Endothelial cell of umbilical vein (primary cell): Measurements from ENCODE around the gene HUNK. TPM values are rescaled to one million over a fixed set of nuclear protein-coding genes. Genes with fewer than 3 reads are reported as not detected.

ENCODE experiments used
- BruUV-seq: library from RNA; stranded (reverse); fragments of 400-500 nt; replicated peaks from 2 replicates; lab custom pipeline; 2021; lab: Mats Ljungman, UMichigan
- CTCF ChIA-PET: fragments of 300-600, 350-600 bp; sonication (Branson Sonifier 250); formaldehyde crosslinking; loops from one replicate; lab custom pipeline; 2021; ENCODE audit warnings: antibody characterized with exemption, inconsistent platforms; lab: Charles Lee
- POLR2A ChIA-PET: fragments of 300-600, 350-600 bp; sonication (Branson Sonifier 250); formaldehyde crosslinking; loops from one replicate; lab custom pipeline; 2021; ENCODE audit warnings: antibody characterized with exemption, inconsistent platforms; lab: Charles Lee
- DNase-seq: peaks from one replicate; pipeline ENCODE4 v3.0.0-alpha.2; 2011; ENCODE audit warnings: low read depth, low spot score
- FAIRE-seq: peaks from 2 replicates; lab custom pipeline; 2011; peaks lifted over from hg19 to GRCh38; lab: Jason Lieb, UNC
- H2AFZ ChIP-seq: 2 replicates; pipeline ENCODE4 v1.6.0; 2012; ENCODE audit warnings: low read depth, low read length, control low read depth, inconsistent platforms
- H3K27ac ChIP-seq: 2 replicates; pipeline ENCODE4 v1.5.1; 2011; ENCODE audit warnings: low read depth, mild to moderate bottlenecking, control low read depth, low read length, moderate library complexity; ENCODE audit not compliant: insufficient read depth
- H3K27me3 ChIP-seq, 2 experiments: 2 replicates each; pipeline versions ENCODE4 v1.6.0 to v1.6.1; 2011; ENCODE audit warnings: low read length in 2 of 2, mixed read lengths in 1 of 2; ENCODE audit not compliant: control insufficient read depth in 2 of 2, insufficient read depth in 2 of 2
- H3K36me3 ChIP-seq, 2 experiments: 2 replicates in 1 of 2; 3 replicates in 1 of 2; pipeline ENCODE4 v1.5.1; 2011; ENCODE audit warnings: low read length in 2 of 2, mild to moderate bottlenecking in 1 of 2, moderate library complexity in 1 of 2; ENCODE audit not compliant: control insufficient read depth in 2 of 2, insufficient read depth in 2 of 2; ENCODE audit errors: extremely low read depth in 1 of 2
- H3K4me1 ChIP-seq: 3 replicates; pipeline ENCODE4 v1.5.1; 2011; ENCODE audit warnings: mild to moderate bottlenecking, low read length; ENCODE audit not compliant: control insufficient read depth, insufficient read depth; ENCODE audit errors: extremely low read depth
- H3K4me2 ChIP-seq: 2 replicates; pipeline ENCODE4 v1.6.1; 2011; ENCODE audit warnings: low read length, control low read depth, mixed read lengths; ENCODE audit not compliant: insufficient read depth
- H3K4me3 ChIP-seq, 3 experiments: fragments of 200-600 bp in 1 of 3; sonication (generic), shearing (Covaris generic) in 1 of 3; replicated peaks in 1 of 3; 2 replicates each; pipeline ENCODE4 v1.5.1; 2011 to 2016; ENCODE audit warnings: control low read depth in 3 of 3, low read length in 3 of 3, mild to moderate bottlenecking in 2 of 3, inconsistent platforms in 1 of 3, low read depth in 1 of 3, moderate library complexity in 1 of 3; ENCODE audit not compliant: insufficient read depth in 1 of 3
- H3K79me2 ChIP-seq: 2 replicates; pipeline ENCODE4 v1.6.0; 2012; ENCODE audit warnings: low read length, inconsistent platforms; ENCODE audit not compliant: control insufficient read depth, insufficient read depth
- H3K9ac ChIP-seq: replicated peaks from 2 replicates; pipeline ENCODE3; 2011; ENCODE audit warnings: low read length, control low read depth; ENCODE audit not compliant: insufficient read depth; ENCODE audit errors: extremely low read depth
- H3K9me1 ChIP-seq: replicated peaks from 3 replicates; pipeline ENCODE4 v1.6.0; 2011; ENCODE audit warnings: mild to moderate bottlenecking, low read length; ENCODE audit not compliant: control insufficient read depth, insufficient read depth; ENCODE audit errors: extremely low read depth
- H3K9me3 ChIP-seq: replicated peaks from 2 replicates; pipeline ENCODE4 v1.5.1; 2012; ENCODE audit warnings: low read length, inconsistent platforms; ENCODE audit not compliant: control insufficient read depth, insufficient read depth
- H4K20me1 ChIP-seq: replicated peaks from 2 replicates; pipeline ENCODE3; 2011; ENCODE audit warnings: mild to moderate bottlenecking, low read length; ENCODE audit not compliant: control insufficient read depth, insufficient read depth; ENCODE audit errors: extremely low read depth
- EZH2 ChIP-seq: IDR thresholded peaks from 2 replicates; pipeline ENCODE4 v1.6.1; 2012; ENCODE audit warnings: borderline replicate concordance, low read depth, mild to moderate bottlenecking, moderate library complexity, low read length, inconsistent platforms; ENCODE audit not compliant: severe bottlenecking
- FOS ChIP-seq: IDR thresholded peaks from 2 replicates; pipeline ENCODE4 v1.6.1; 2011; ENCODE audit warnings: mild to moderate bottlenecking, low read length, moderate library complexity, borderline replicate concordance; ENCODE audit not compliant: insufficient read depth
- GATA2 ChIP-seq: IDR thresholded peaks from 2 replicates; pipeline ENCODE4 v1.7.0; 2011; ENCODE audit warnings: low read depth, mild to moderate bottlenecking, moderate library complexity, mixed read lengths, low read length; ENCODE audit not compliant: insufficient read length, insufficient read depth
- JUN ChIP-seq: IDR thresholded peaks from 2 replicates; pipeline ENCODE4 v1.6.1; 2011; ENCODE audit warnings: borderline replicate concordance, low read depth; ENCODE audit not compliant: insufficient read length, insufficient read depth
- MYC ChIP-seq: IDR thresholded peaks from one replicate; pipeline ENCODE4 v1.6.1; 2011; ENCODE audit warnings: mild to moderate bottlenecking, low read depth, low read length
- POLR2A ChIP-seq: IDR thresholded peaks from 2 replicates; pipeline ENCODE4 v1.6.1; 2012; ENCODE audit warnings: low read depth, mild to moderate bottlenecking, control low read depth, low read length
- POLR2AphosphoS5 ChIP-seq: IDR thresholded peaks from 2 replicates; pipeline ENCODE4 v1.6.1; 2012; ENCODE audit warnings: low read depth, mild to moderate bottlenecking, control low read depth, low read length, moderate library complexity; ENCODE audit not compliant: insufficient read depth
- dilution Hi-C: fragments of 300-500 bp; cut with MboI; formaldehyde crosslinking; loops from one replicate; pipeline ENCODE4 v1.15.0; 2019; ENCODE audit warnings: low sequenced_read_pairs; ENCODE audit not compliant: extremely low pct_ligation_motif_present
- intact Hi-C: fragments of 100-400 bp; cut with micrococcal nuclease; formaldehyde crosslinking; loops from one replicate; pipeline ENCODE4 v1.10.0; 2022
- polyA plus RNA-seq, 4 experiments: library from polyadenylated mRNA; depleted of rRNA in 3 of 4; stranded (reverse) in 3 of 4; unstranded in 1 of 4; fragments of >200 nt; gene quantifications; 2 replicates each; pipeline versions ENCODE4 v1.2.1 to v1.2.3, GENCODE V29; 2011 to 2012; ENCODE audit warnings: missing spikeins in 1 of 4
- total RNA-seq: library from RNA; stranded (reverse); gene quantifications from 2 replicates; pipeline ENCODE4 v1.2.3, GENCODE V29; 2021
- TF ChIP-seq, protein P1 (sequence below): IDR thresholded peaks from 2 replicates; pipeline ENCODE4 v1.6.1; 2011; ENCODE audit not compliant: insufficient read depth, insufficient read length
- TF ChIP-seq, protein P2 (sequence below), 2 donors: IDR thresholded peaks; 1 replicate in 1 of 2; 2 replicates in 1 of 2; pipeline ENCODE4 v1.5.1; 2011; ENCODE audit warnings: low read length in 2 of 2, mild to moderate bottlenecking in 2 of 2, moderate library complexity in 2 of 2, control low read depth in 1 of 2, inconsistent platforms in 1 of 2, low read depth in 1 of 2; ENCODE audit not compliant: insufficient read depth in 1 of 2; ENCODE audit errors: extremely low read depth in 1 of 2

Gene HUNK
- total and polyA plus RNA-seq, 2 donors (not counting 3 experiments of a cell fraction or from before 2014, with no cell fraction given), result not detected

DNA sequence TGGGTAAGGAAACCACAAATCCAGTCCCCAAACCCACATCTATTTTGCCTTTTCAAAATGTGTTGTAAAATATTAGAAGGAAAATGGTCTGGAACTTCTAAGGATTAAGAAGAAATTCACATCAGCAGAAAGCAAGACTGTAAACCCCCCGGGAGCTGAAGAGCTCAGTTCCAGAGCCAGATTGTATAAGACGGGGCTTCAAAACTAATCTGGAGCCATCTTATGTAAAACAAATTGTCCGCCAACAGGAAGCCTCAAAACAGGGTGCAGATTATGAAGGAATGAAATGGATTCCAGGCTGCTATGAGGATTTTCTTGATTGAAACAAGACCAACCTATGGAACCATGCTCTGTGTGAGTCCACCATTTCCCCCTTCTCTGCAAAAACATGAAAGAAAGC lies 25.1 kb upstream of the HUNK start:
- H3K27me3 ChIP-seq, result no peaks in the 10 kb centered on the region
- CTCF ChIA-PET, result interaction anchor here (1.7 kb wide), 1 partner anchor 18 kb away, joined by 3 read pairs; no protein-coding TSS in a partner anchor
- no peak overlapping the region for H3K9ac ChIP-seq
- no peak for TF ChIP-seq POLR2A
- no peak for TF ChIP-seq EZH2
- TF ChIP-seq POLR2AphosphoS5, result no peak
- no peak for TF ChIP-seq MYC
- no peak for TF ChIP-seq JUN
- TF ChIP-seq, protein P1, sequence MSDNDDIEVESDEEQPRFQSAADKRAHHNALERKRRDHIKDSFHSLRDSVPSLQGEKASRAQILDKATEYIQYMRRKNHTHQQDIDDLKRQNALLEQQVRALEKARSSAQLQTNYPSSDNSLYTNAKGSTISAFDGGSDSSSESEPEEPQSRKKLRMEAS, result no peak
- no peak for TF ChIP-seq GATA2
- TF ChIP-seq, protein P2, sequence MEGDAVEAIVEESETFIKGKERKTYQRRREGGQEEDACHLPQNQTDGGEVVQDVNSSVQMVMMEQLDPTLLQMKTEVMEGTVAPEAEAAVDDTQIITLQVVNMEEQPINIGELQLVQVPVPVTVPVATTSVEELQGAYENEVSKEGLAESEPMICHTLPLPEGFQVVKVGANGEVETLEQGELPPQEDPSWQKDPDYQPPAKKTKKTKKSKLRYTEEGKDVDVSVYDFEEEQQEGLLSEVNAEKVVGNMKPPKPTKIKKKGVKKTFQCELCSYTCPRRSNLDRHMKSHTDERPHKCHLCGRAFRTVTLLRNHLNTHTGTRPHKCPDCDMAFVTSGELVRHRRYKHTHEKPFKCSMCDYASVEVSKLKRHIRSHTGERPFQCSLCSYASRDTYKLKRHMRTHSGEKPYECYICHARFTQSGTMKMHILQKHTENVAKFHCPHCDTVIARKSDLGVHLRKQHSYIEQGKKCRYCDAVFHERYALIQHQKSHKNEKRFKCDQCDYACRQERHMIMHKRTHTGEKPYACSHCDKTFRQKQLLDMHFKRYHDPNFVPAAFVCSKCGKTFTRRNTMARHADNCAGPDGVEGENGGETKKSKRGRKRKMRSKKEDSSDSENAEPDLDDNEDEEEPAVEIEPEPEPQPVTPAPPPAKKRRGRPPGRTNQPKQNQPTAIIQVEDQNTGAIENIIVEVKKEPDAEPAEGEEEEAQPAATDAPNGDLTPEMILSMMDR (IDR thresholded peaks at IDR 0.05; ENCODE audit: extremely low read depth in 1 of 2, insufficient read depth in 1 of 2, low read depth in 1 of 2, low read length in 2 of 2), result no peak
- TF ChIP-seq FOS, result no peak
- no peaks in the 10 kb centered on the region for H3K36me3 ChIP-seq
- H3K27ac ChIP-seq, result no peak overlapping the region
- no peaks in the 10 kb centered on the region for H3K4me1 ChIP-seq
- no peaks in the 10 kb centered on the region for H4K20me1 ChIP-seq
- dilution Hi-C loops (no loop called here), intact Hi-C loops (no loop called here)
- POLR2A ChIA-PET, result no interaction called here
- no peak overlapping the region for H3K4me3 ChIP-seq
- DNase-seq (no peak), FAIRE-seq (no peak)
- H3K4me2 ChIP-seq, result no peak overlapping the region
- no peaks in the 10 kb centered on the region for H3K9me3 ChIP-seq
- H3K9me1 ChIP-seq, result no peaks in the 10 kb centered on the region
- no peak overlapping the region for H2AFZ ChIP-seq
- no peaks in the 10 kb centered on the region for H3K79me2 ChIP-seq
- BruUV-seq, result no TSS peak
